ENCODE measurements around the gene GALNT11. TPM values are rescaled to one million over a fixed set of nuclear protein-coding genes. Genes with fewer than 3 reads are reported as not detected.

The GALNT11 gene
- total RNA-seq, 1 experiment from 2014 or later, result 15.1 TPM

DNA sequence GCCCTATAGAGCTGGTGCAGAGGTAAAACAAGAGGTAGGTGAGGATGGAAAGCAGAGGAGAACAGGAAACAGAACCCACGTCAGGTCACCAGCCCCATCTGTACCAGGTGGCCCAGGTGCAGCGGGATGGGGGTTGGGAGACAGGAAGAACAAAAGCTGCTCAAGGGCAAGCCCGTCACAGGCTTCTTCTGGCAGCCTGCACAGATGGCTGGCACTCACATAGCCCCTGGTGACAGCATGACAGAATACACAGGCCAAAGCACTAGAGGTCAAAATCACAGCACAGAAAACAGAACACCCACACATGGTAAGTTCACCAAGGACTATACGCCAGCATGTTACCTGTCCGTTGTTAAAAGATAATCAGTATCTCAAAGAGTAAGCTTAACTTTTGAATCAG is 126.8 kb downstream of the GALNT11 start:
- TF ChIP-seq, protein P1, sequence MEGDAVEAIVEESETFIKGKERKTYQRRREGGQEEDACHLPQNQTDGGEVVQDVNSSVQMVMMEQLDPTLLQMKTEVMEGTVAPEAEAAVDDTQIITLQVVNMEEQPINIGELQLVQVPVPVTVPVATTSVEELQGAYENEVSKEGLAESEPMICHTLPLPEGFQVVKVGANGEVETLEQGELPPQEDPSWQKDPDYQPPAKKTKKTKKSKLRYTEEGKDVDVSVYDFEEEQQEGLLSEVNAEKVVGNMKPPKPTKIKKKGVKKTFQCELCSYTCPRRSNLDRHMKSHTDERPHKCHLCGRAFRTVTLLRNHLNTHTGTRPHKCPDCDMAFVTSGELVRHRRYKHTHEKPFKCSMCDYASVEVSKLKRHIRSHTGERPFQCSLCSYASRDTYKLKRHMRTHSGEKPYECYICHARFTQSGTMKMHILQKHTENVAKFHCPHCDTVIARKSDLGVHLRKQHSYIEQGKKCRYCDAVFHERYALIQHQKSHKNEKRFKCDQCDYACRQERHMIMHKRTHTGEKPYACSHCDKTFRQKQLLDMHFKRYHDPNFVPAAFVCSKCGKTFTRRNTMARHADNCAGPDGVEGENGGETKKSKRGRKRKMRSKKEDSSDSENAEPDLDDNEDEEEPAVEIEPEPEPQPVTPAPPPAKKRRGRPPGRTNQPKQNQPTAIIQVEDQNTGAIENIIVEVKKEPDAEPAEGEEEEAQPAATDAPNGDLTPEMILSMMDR (IDR thresholded peaks at IDR 0.05; ENCODE audit: unreplicated experiment), result no peak

DNA sequence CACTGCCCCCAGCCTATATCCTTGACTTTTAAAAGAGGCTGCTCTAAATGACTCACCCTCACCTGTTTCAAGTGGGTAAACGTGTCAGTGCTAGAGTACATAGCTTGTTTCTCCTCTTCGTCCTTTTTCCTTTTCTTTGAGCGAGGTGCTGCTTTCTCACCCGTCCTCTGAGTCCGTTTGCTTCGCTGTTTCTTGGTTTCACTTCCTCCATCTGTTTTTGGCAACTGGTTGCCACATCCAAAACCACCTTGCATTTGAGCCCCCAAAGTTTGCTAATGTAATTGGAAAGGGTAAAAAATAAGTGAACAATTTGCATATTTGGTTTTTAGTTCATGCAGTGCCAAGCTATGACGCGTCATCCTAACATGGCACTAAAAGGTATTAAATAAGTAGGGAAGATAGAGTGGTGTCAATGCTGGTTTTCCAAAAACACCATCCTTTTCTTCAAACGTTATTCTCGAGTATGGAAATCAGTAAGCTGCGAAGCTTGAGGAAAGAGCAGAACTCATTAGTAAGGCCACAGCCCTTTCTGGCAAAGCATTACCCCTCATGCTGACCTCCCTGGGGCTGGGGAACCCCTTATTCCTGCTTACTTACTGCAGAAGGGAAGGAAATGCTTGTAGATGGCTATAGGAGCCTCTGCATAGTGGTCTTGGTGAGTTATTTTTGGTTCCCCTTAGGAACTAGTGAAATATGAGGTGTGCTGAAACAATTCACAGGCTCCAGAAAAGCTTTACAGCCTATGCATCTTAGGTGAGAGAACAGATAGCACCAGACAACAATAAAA is 133.5 kb downstream of the GALNT11 start:
- Mint-ChIP-seq H3K4me1 (ENCODE audit: insufficient read depth, unreplicated experiment) (no peaks in the 10 kb centered on the region), H3K27me3 (ENCODE audit: insufficient read depth, unreplicated experiment) (no peaks in the 10 kb centered on the region), H3K9me3 (ENCODE audit: unreplicated experiment) (no peaks in the 10 kb centered on the region), H3K36me3 (ENCODE audit: insufficient read depth, unreplicated experiment) (peaks cover 83% of the 10 kb centered on the region), H3K27ac (ENCODE audit: low read depth, unreplicated experiment) (no peak overlapping the region), H3K4me3 (ENCODE audit: unreplicated experiment) (no peak overlapping the region)
- BruUV-seq (replicated peaks), result no TSS peak
- intact Hi-C loops (cut with micrococcal nuclease), result no loop called here
- CTCF ChIA-PET, result interaction anchor here (6.7 kb wide), 1 partner anchor 14 kb away, joined by 48 read pairs; no protein-coding TSS in a partner anchor
- TF ChIP-seq, protein P1 (IDR thresholded peaks at IDR 0.05; ENCODE audit: unreplicated experiment), result no peak
- no peak for DNase-seq (ENCODE audit: unreplicated experiment)
- POLR2A ChIA-PET, result no interaction called here

More for the DNA sequence above, 126.8 kb downstream of the GALNT11 start:
- Mint-ChIP-seq H3K36me3 (ENCODE audit: insufficient read depth, unreplicated experiment) (peaks cover 83% of the 10 kb centered on the region), H3K9me3 (ENCODE audit: unreplicated experiment) (no peaks in the 10 kb centered on the region), H3K27me3 (ENCODE audit: insufficient read depth, unreplicated experiment) (no peaks in the 10 kb centered on the region), H3K4me3 (ENCODE audit: unreplicated experiment) (no peak overlapping the region), H3K27ac (ENCODE audit: low read depth, unreplicated experiment) (peak overlapping the region; percentile 17), H3K4me1 (ENCODE audit: insufficient read depth, unreplicated experiment) (no peaks in the 10 kb centered on the region)
- no TSS peak for BruUV-seq (replicated peaks)
- ChIA-PET POLR2A (interaction anchor here (1.1 kb wide), 1 partner anchor 12 kb away, joined by 4 read pairs; no protein-coding TSS in a partner anchor), CTCF (interaction anchor here (1.0 kb wide), 1 partner anchor 8 kb away, joined by 3 read pairs; no protein-coding TSS in a partner anchor)
- intact Hi-C loops (cut with micrococcal nuclease), result no loop called here
- DNase-seq (ENCODE audit: unreplicated experiment), result no peak

DNA sequence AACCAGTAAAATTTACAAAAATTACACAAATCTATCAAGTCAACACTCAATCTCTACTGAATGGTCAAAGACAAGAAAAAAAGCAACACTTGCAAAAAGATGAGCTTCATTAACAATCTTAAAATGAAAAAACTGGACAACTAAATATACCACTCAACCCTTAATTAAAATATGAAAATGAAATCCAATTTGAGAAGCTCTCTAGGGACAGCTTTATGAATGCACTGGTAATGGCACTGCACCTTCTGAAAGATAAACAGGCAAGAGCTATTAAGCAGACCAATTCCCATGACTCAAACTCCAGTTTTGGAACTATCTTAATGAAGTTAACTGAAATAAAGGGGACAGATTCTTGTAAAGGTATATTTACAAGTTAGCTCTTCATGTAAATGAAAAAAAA is 135.7 kb downstream of the GALNT11 start:
- H3K27ac Mint-ChIP-seq (ENCODE audit: low read depth, unreplicated experiment), result no peak overlapping the region
- no peaks in the 10 kb centered on the region for H3K9me3 Mint-ChIP-seq (ENCODE audit: unreplicated experiment)
- CTCF ChIA-PET, result interaction anchor here (0.5 to 6.7 kb wide), 3 partner anchors 16 to 292 kb away, joined by 3 to 48 read pairs (median 4); no protein-coding TSS in a partner anchor
- DNase-seq (ENCODE audit: unreplicated experiment), result no peak
- H3K4me1 Mint-ChIP-seq (ENCODE audit: insufficient read depth, unreplicated experiment), result no peaks in the 10 kb centered on the region
- intact Hi-C loops (cut with micrococcal nuclease), result no loop called here
- H3K36me3 Mint-ChIP-seq (ENCODE audit: insufficient read depth, unreplicated experiment), result peaks cover 78% of the 10 kb centered on the region
- POLR2A ChIA-PET, result interaction anchor here (0.7 kb wide), 1 partner anchor 21 kb away, joined by 3 read pairs; no protein-coding TSS in a partner anchor
- no peak overlapping the region for H3K4me3 Mint-ChIP-seq (ENCODE audit: unreplicated experiment)
- TF ChIP-seq, protein P1 (IDR thresholded peaks at IDR 0.05; ENCODE audit: unreplicated experiment), result no peak
- no peaks in the 10 kb centered on the region for H3K27me3 Mint-ChIP-seq (ENCODE audit: insufficient read depth, unreplicated experiment)
- no TSS peak for BruUV-seq (replicated peaks)

DNA sequence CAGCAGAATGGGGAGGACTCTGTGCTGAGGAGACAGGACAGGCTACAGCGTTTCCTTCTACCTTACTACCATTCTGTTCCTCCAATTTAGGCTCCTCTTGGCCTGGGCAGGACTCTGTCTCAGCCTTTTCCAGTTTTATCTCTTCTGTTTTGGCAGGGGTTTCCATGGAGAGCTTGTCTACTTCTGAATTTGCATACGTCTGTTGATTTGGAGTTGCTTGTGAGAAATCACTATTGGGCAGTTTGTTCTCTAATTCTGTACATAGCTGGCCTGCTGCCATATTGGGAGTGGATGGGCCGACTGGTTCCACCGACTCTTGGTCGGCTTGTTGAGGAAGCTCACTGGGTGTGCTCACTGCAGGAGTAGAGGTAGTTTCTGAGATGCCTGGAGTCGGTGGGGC is 136.8 kb downstream of the GALNT11 start:
- H3K27me3 Mint-ChIP-seq (ENCODE audit: insufficient read depth, unreplicated experiment), result no peaks in the 10 kb centered on the region
- H3K27ac Mint-ChIP-seq (ENCODE audit: low read depth, unreplicated experiment), result no peak overlapping the region
- ChIA-PET POLR2A (no interaction called here), CTCF (interaction anchor here (6.7 kb wide), 1 partner anchor 17 kb away, joined by 48 read pairs; no protein-coding TSS in a partner anchor)
- peaks cover 77% of the 10 kb centered on the region for H3K36me3 Mint-ChIP-seq (ENCODE audit: insufficient read depth, unreplicated experiment)
- no peaks in the 10 kb centered on the region for H3K4me1 Mint-ChIP-seq (ENCODE audit: insufficient read depth, unreplicated experiment)
- BruUV-seq (replicated peaks), result no TSS peak
- intact Hi-C loops (cut with micrococcal nuclease), result no loop called here
- TF ChIP-seq, protein P1 (IDR thresholded peaks at IDR 0.05; ENCODE audit: unreplicated experiment), result no peak
- no peak overlapping the region for H3K4me3 Mint-ChIP-seq (ENCODE audit: unreplicated experiment)
- no peak for DNase-seq (ENCODE audit: unreplicated experiment)
- no peaks in the 10 kb centered on the region for H3K9me3 Mint-ChIP-seq (ENCODE audit: unreplicated experiment)

Other genes with a start within 250 kb of the GALNT11 start
- 62.5 and 73.9 TPM in 2 replicates for gene PRKAG2, start 148.6 kb upstream of the GALNT11 start, total RNA-seq (2022)
- not detected in 2 replicates for gene GALNTL5, start 69.2 kb upstream of the GALNT11 start, total RNA-seq (2022)